Endothelial cell of umbilical vein (primary cell): ENCODE data around the gene SPEM2. TPM values are rescaled to one million over a fixed set of nuclear protein-coding genes. Genes with fewer than 3 reads are reported as not detected.

Experiments used
- BruUV-seq: library from RNA; stranded (reverse); fragments of 400-500 nt; replicated peaks from 2 replicates; lab custom pipeline; 2021; lab: Mats Ljungman, UMichigan
- CTCF ChIA-PET: fragments of 300-600, 350-600 bp; sonication (Branson Sonifier 250); formaldehyde crosslinking; loops from one replicate; lab custom pipeline; 2021; ENCODE audit warnings: antibody characterized with exemption, inconsistent platforms; lab: Charles Lee
- POLR2A ChIA-PET: fragments of 300-600, 350-600 bp; sonication (Branson Sonifier 250); formaldehyde crosslinking; loops from one replicate; lab custom pipeline; 2021; ENCODE audit warnings: antibody characterized with exemption, inconsistent platforms; lab: Charles Lee
- DNase-seq: peaks from one replicate; pipeline ENCODE4 v3.0.0-alpha.2; 2011; ENCODE audit warnings: low read depth, low spot score
- FAIRE-seq: peaks from 2 replicates; lab custom pipeline; 2011; peaks lifted over from hg19 to GRCh38; lab: Jason Lieb, UNC
- H2AFZ ChIP-seq: 2 replicates; pipeline ENCODE4 v1.6.0; 2012; ENCODE audit warnings: low read depth, low read length, control low read depth, inconsistent platforms
- H3K27ac ChIP-seq: 2 replicates; pipeline ENCODE4 v1.5.1; 2011; ENCODE audit warnings: low read depth, mild to moderate bottlenecking, control low read depth, low read length, moderate library complexity; ENCODE audit not compliant: insufficient read depth
- H3K27me3 ChIP-seq, 2 experiments: 2 replicates each; pipeline versions ENCODE4 v1.6.0 to v1.6.1; 2011; ENCODE audit warnings: low read length in 2 of 2, mixed read lengths in 1 of 2; ENCODE audit not compliant: control insufficient read depth in 2 of 2, insufficient read depth in 2 of 2
- H3K36me3 ChIP-seq, 2 experiments: 2 replicates in 1 of 2; 3 replicates in 1 of 2; pipeline ENCODE4 v1.5.1; 2011; ENCODE audit warnings: low read length in 2 of 2, mild to moderate bottlenecking in 1 of 2, moderate library complexity in 1 of 2; ENCODE audit not compliant: control insufficient read depth in 2 of 2, insufficient read depth in 2 of 2; ENCODE audit errors: extremely low read depth in 1 of 2
- H3K4me1 ChIP-seq: 3 replicates; pipeline ENCODE4 v1.5.1; 2011; ENCODE audit warnings: mild to moderate bottlenecking, low read length; ENCODE audit not compliant: control insufficient read depth, insufficient read depth; ENCODE audit errors: extremely low read depth
- H3K4me2 ChIP-seq: 2 replicates; pipeline ENCODE4 v1.6.1; 2011; ENCODE audit warnings: low read length, control low read depth, mixed read lengths; ENCODE audit not compliant: insufficient read depth
- H3K4me3 ChIP-seq, 3 experiments: fragments of 200-600 bp in 1 of 3; sonication (generic), shearing (Covaris generic) in 1 of 3; replicated peaks in 1 of 3; 2 replicates each; pipeline ENCODE4 v1.5.1; 2011 to 2016; ENCODE audit warnings: control low read depth in 3 of 3, low read length in 3 of 3, mild to moderate bottlenecking in 2 of 3, inconsistent platforms in 1 of 3, low read depth in 1 of 3, moderate library complexity in 1 of 3; ENCODE audit not compliant: insufficient read depth in 1 of 3
- H3K79me2 ChIP-seq: 2 replicates; pipeline ENCODE4 v1.6.0; 2012; ENCODE audit warnings: low read length, inconsistent platforms; ENCODE audit not compliant: control insufficient read depth, insufficient read depth
- H3K9ac ChIP-seq: replicated peaks from 2 replicates; pipeline ENCODE3; 2011; ENCODE audit warnings: low read length, control low read depth; ENCODE audit not compliant: insufficient read depth; ENCODE audit errors: extremely low read depth
- H3K9me1 ChIP-seq: replicated peaks from 3 replicates; pipeline ENCODE4 v1.6.0; 2011; ENCODE audit warnings: mild to moderate bottlenecking, low read length; ENCODE audit not compliant: control insufficient read depth, insufficient read depth; ENCODE audit errors: extremely low read depth
- H3K9me3 ChIP-seq: replicated peaks from 2 replicates; pipeline ENCODE4 v1.5.1; 2012; ENCODE audit warnings: low read length, inconsistent platforms; ENCODE audit not compliant: control insufficient read depth, insufficient read depth
- H4K20me1 ChIP-seq: replicated peaks from 2 replicates; pipeline ENCODE3; 2011; ENCODE audit warnings: mild to moderate bottlenecking, low read length; ENCODE audit not compliant: control insufficient read depth, insufficient read depth; ENCODE audit errors: extremely low read depth
- EZH2 ChIP-seq: IDR thresholded peaks from 2 replicates; pipeline ENCODE4 v1.6.1; 2012; ENCODE audit warnings: borderline replicate concordance, low read depth, mild to moderate bottlenecking, moderate library complexity, low read length, inconsistent platforms; ENCODE audit not compliant: severe bottlenecking
- FOS ChIP-seq: IDR thresholded peaks from 2 replicates; pipeline ENCODE4 v1.6.1; 2011; ENCODE audit warnings: mild to moderate bottlenecking, low read length, moderate library complexity, borderline replicate concordance; ENCODE audit not compliant: insufficient read depth
- GATA2 ChIP-seq: IDR thresholded peaks from 2 replicates; pipeline ENCODE4 v1.7.0; 2011; ENCODE audit warnings: low read depth, mild to moderate bottlenecking, moderate library complexity, mixed read lengths, low read length; ENCODE audit not compliant: insufficient read length, insufficient read depth
- JUN ChIP-seq: IDR thresholded peaks from 2 replicates; pipeline ENCODE4 v1.6.1; 2011; ENCODE audit warnings: borderline replicate concordance, low read depth; ENCODE audit not compliant: insufficient read length, insufficient read depth
- MAX ChIP-seq: IDR thresholded peaks from 2 replicates; pipeline ENCODE4 v1.6.1; 2011; ENCODE audit not compliant: insufficient read depth, insufficient read length
- MYC ChIP-seq: IDR thresholded peaks from one replicate; pipeline ENCODE4 v1.6.1; 2011; ENCODE audit warnings: mild to moderate bottlenecking, low read depth, low read length
- POLR2A ChIP-seq: IDR thresholded peaks from 2 replicates; pipeline ENCODE4 v1.6.1; 2012; ENCODE audit warnings: low read depth, mild to moderate bottlenecking, control low read depth, low read length
- POLR2AphosphoS5 ChIP-seq: IDR thresholded peaks from 2 replicates; pipeline ENCODE4 v1.6.1; 2012; ENCODE audit warnings: low read depth, mild to moderate bottlenecking, control low read depth, low read length, moderate library complexity; ENCODE audit not compliant: insufficient read depth
- dilution Hi-C: fragments of 300-500 bp; cut with MboI; formaldehyde crosslinking; loops from one replicate; pipeline ENCODE4 v1.15.0; 2019; ENCODE audit warnings: low sequenced_read_pairs; ENCODE audit not compliant: extremely low pct_ligation_motif_present
- intact Hi-C: fragments of 100-400 bp; cut with micrococcal nuclease; formaldehyde crosslinking; loops from one replicate; pipeline ENCODE4 v1.10.0; 2022
- polyA plus RNA-seq, 4 experiments: library from polyadenylated mRNA; depleted of rRNA in 3 of 4; stranded (reverse) in 3 of 4; unstranded in 1 of 4; fragments of >200 nt; gene quantifications; 2 replicates each; pipeline versions ENCODE4 v1.2.1 to v1.2.3, GENCODE V29; 2011 to 2012; ENCODE audit warnings: missing spikeins in 1 of 4
- total RNA-seq: library from RNA; stranded (reverse); gene quantifications from 2 replicates; pipeline ENCODE4 v1.2.3, GENCODE V29; 2021
- TF ChIP-seq, protein P1 (sequence below), 2 donors: IDR thresholded peaks; 1 replicate in 1 of 2; 2 replicates in 1 of 2; pipeline ENCODE4 v1.5.1; 2011; ENCODE audit warnings: low read length in 2 of 2, mild to moderate bottlenecking in 2 of 2, moderate library complexity in 2 of 2, control low read depth in 1 of 2, inconsistent platforms in 1 of 2, low read depth in 1 of 2; ENCODE audit not compliant: insufficient read depth in 1 of 2; ENCODE audit errors: extremely low read depth in 1 of 2

Gene SPEM2
- total and polyA plus RNA-seq, 2 donors (not counting 3 experiments of a cell fraction or from before 2014, with no cell fraction given): not detected

DNA sequence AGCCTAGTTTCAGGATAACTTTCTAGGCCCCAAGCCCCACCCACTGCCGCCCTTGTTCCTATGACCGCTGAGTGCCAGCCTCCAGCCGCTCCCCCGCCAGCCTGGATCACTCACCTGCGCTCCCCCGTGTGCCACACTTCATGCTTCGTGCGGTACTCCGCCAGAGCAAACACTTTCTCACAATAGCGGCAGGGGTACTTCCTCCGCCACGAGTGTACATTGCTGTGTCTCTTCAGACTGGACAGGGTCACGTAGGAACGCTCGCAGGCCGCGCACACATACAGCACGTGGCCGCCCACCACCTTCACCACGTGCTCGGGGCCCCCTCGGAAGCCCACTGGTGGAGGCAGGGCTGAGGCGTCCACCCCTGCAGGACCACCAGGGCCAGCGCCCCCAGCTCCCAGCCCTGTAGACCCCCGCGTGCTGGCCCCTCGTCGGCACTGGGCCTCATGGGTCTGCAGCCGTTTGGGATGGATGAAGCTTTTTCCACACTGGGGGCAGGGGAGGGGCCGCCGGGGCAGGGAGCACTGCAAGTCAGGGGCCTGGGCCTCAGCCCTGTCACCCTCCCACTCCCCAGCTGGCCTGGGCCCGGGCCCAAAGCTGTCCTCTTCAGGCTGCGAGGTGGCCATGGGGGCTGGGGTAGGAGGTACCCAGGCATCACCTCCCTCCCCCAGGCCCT lies 40.3 kb downstream of the SPEM2 start:
- peaks cover 0 to 16% of the 10 kb centered on the region in 2 experiments for H3K36me3 ChIP-seq
- H2AFZ ChIP-seq: no peak overlapping the region
- no peaks in the 10 kb centered on the region for H3K4me1 ChIP-seq
- intact Hi-C loops (no loop called here), dilution Hi-C loops (no loop called here)
- BruUV-seq: no TSS peak
- H3K4me3 ChIP-seq: no peak overlapping the region
- CTCF ChIA-PET: interaction anchor here (1.0 to 3.3 kb wide), 2 partner anchors 11 to 29 kb away, joined by 3 to 11 read pairs; no protein-coding TSS in a partner anchor
- H4K20me1 ChIP-seq: no peaks in the 10 kb centered on the region
- H3K9ac ChIP-seq: no peak overlapping the region
- H3K27ac ChIP-seq: no peak overlapping the region
- no peaks in the 10 kb centered on the region for H3K9me3 ChIP-seq
- no peak for TF ChIP-seq MYC
- TF ChIP-seq FOS: no peak
- TF ChIP-seq JUN: no peak
- no peak for TF ChIP-seq EZH2
- TF ChIP-seq GATA2: no peak
- no peak for TF ChIP-seq POLR2A
- TF ChIP-seq, protein P1, sequence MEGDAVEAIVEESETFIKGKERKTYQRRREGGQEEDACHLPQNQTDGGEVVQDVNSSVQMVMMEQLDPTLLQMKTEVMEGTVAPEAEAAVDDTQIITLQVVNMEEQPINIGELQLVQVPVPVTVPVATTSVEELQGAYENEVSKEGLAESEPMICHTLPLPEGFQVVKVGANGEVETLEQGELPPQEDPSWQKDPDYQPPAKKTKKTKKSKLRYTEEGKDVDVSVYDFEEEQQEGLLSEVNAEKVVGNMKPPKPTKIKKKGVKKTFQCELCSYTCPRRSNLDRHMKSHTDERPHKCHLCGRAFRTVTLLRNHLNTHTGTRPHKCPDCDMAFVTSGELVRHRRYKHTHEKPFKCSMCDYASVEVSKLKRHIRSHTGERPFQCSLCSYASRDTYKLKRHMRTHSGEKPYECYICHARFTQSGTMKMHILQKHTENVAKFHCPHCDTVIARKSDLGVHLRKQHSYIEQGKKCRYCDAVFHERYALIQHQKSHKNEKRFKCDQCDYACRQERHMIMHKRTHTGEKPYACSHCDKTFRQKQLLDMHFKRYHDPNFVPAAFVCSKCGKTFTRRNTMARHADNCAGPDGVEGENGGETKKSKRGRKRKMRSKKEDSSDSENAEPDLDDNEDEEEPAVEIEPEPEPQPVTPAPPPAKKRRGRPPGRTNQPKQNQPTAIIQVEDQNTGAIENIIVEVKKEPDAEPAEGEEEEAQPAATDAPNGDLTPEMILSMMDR (IDR thresholded peaks at IDR 0.05; ENCODE audit: extremely low read depth in 1 of 2, insufficient read depth in 1 of 2, low read depth in 1 of 2, low read length in 2 of 2): no peak
- no peak for TF ChIP-seq POLR2AphosphoS5
- no peak for TF ChIP-seq MAX
- H3K79me2 ChIP-seq: peaks cover 11% of the 10 kb centered on the region
- POLR2A ChIA-PET: no interaction called here
- FAIRE-seq (no peak), DNase-seq (no peak)
- H3K27me3 ChIP-seq: no peaks in the 10 kb centered on the region
- H3K9me1 ChIP-seq: no peaks in the 10 kb centered on the region
- H3K4me2 ChIP-seq: no peak overlapping the region
